K562 (cell line): Measurements from ENCODE around the gene PON3. TPM values are rescaled to one million over a fixed set of nuclear protein-coding genes. Genes with fewer than 3 reads are reported as not detected.

Experiments
- ATAC-seq: fragments of 200-7000 bp; cut with Tn5 transposase; 3 replicates; pipeline ENCODE4 v1.9.1; 2020; ENCODE audit warnings: moderate library complexity
- BruUV-seq: library from RNA; stranded (reverse); fragments of 400-500 nt; replicated peaks from 2 replicates; lab custom pipeline; 2021; lab: Mats Ljungman, UMichigan
- CTCF ChIA-PET: fragments of 300-600 bp; formaldehyde crosslinking; extraction: SDS; loops from one replicate; lab custom pipeline; 2021; ENCODE audit warnings: low intra/inter-chr PET ratio; lab: Yijun Ruan, JAX
- POLR2A ChIA-PET: fragments of 300-600, 350-650 bp; sonication (Branson Sonifier 250); formaldehyde crosslinking; extraction: SDS; loops from one replicate; lab custom pipeline; 2021; ENCODE audit warnings: antibody characterized with exemption, inconsistent platforms; lab: Yijun Ruan, JAX
- DNase-seq, 4 experiments: peaks; one replicate each; pipeline versions ENCODE4 v3.0.0 to v3.0.0-alpha.2; 2011 to 2018; ENCODE audit warnings: low spot score in 3 of 4, mixed read lengths in 3 of 4; ENCODE audit errors: extremely low read depth in 1 of 4
- FAIRE-seq: peaks from 2 replicates; lab custom pipeline; 2011; peaks lifted over from hg19 to GRCh38; lab: Jason Lieb, UNC
- H2AFZ ChIP-seq: 2 replicates; pipeline ENCODE4 v1.6.0; 2011; ENCODE audit warnings: low read depth, low read length, control low read depth, inconsistent platforms
- H3K27ac ChIP-seq: fragments of 200-600 bp; 3 replicates; pipeline ENCODE4 v1.8.0; 2011; ENCODE audit warnings: low read depth, mild to moderate bottlenecking, control low read depth, inconsistent platforms, low read length, moderate library complexity, mixed read lengths; ENCODE audit errors: extremely low read depth
- H3K27me3 ChIP-seq, 2 experiments: fragments of 300-600 bp in 1 of 2; 2 replicates in 1 of 2; 3 replicates in 1 of 2; pipeline versions ENCODE4 v1.6.0 to v1.8.0; 2011; ENCODE audit warnings: inconsistent platforms in 2 of 2, low read length in 2 of 2, mild to moderate bottlenecking in 1 of 2, mixed read lengths in 1 of 2, moderate library complexity in 1 of 2; ENCODE audit not compliant: control insufficient read depth in 2 of 2, insufficient read depth in 2 of 2
- H3K36me3 ChIP-seq: fragments of 300-600 bp; 3 replicates; pipeline ENCODE4 v1.8.0; 2011; ENCODE audit warnings: mild to moderate bottlenecking, low read length, inconsistent platforms; ENCODE audit not compliant: control insufficient read depth, insufficient read depth
- H3K4me1 ChIP-seq, 2 experiments: fragments of 200-600 bp in 1 of 2; replicated peaks in 1 of 2; 2 replicates in 1 of 2; 3 replicates in 1 of 2; pipeline versions ENCODE4 v1.5.1 to v1.8.0; 2011; ENCODE audit warnings: inconsistent platforms in 2 of 2, low read length in 2 of 2, mild to moderate bottlenecking in 1 of 2, mixed read lengths in 1 of 2, moderate library complexity in 1 of 2; ENCODE audit not compliant: control insufficient read depth in 2 of 2, insufficient read depth in 2 of 2
- H3K4me2 ChIP-seq: 2 replicates; pipeline ENCODE4 v1.6.1; 2011; ENCODE audit warnings: low read length, control low read depth, inconsistent platforms, mixed read lengths; ENCODE audit not compliant: insufficient read depth
- H3K4me3 ChIP-seq: fragments of 200-600 bp; sonication (generic), shearing (Covaris generic); 2 replicates; pipeline ENCODE4 v1.5.1; 2016; ENCODE audit warnings: control low read depth, inconsistent platforms
- H3K79me2 ChIP-seq: fragments of 200-600 bp; 3 replicates; pipeline ENCODE4 v1.8.0; 2011; ENCODE audit warnings: low read length, inconsistent platforms; ENCODE audit not compliant: control insufficient read depth, insufficient read depth
- H3K9ac ChIP-seq, 2 experiments: 2 replicates each; pipeline versions ENCODE4 v1.6.0 to v1.6.1; 2011; ENCODE audit warnings: low read depth in 2 of 2, low read length in 2 of 2, control low read depth in 1 of 2, inconsistent platforms in 1 of 2, mild to moderate bottlenecking in 1 of 2, mixed read lengths in 1 of 2; ENCODE audit not compliant: insufficient read depth in 1 of 2
- H3K9me1 ChIP-seq: one replicate; pipeline ENCODE4 v1.6.0; 2011; ENCODE audit warnings: inconsistent platforms, mild to moderate bottlenecking, low read length, moderate library complexity; ENCODE audit not compliant: control insufficient read depth, insufficient read depth
- H3K9me3 ChIP-seq: replicated peaks from 2 replicates; pipeline ENCODE4 v1.5.1; 2011; ENCODE audit warnings: low read depth, low read length, inconsistent platforms; ENCODE audit not compliant: control insufficient read depth, insufficient read depth
- H4K20me1 ChIP-seq: replicated peaks from 2 replicates; pipeline ENCODE4 v1.6.1; 2011; ENCODE audit warnings: low read length, inconsistent platforms, mixed read lengths; ENCODE audit not compliant: control insufficient read depth, insufficient read depth
- BHLHE40 ChIP-seq: IDR thresholded peaks from 2 replicates; pipeline ENCODE4 v1.6.1; 2011; ENCODE audit warnings: low read length, improper control_type of control experiment
- ERF ChIP-seq: fragments of 450-650 bp; formaldehyde crosslinking; IDR thresholded peaks from 2 replicates; pipeline ENCODE4 v1.4.0; 2020; ENCODE audit warnings: mild to moderate bottlenecking, mixed read lengths
- KLF16 ChIP-seq: IDR thresholded peaks from 2 replicates; pipeline ENCODE4 v1.6.1; 2016; ENCODE audit warnings: antibody characterized with exemption
- MYNN ChIP-seq, 2 experiments: sonication (generic); formaldehyde crosslinking in 1 of 2; IDR thresholded peaks; 2 replicates each; pipeline versions ENCODE4 v1.5.0 to v1.6.1; 2016 to 2020; ENCODE audit warnings: antibody characterized with exemption in 1 of 2, missing genetic modification reagents in 1 of 2
- NR0B1 ChIP-seq: fragments of 450-650 bp; IDR thresholded peaks from one replicate; pipeline ENCODE4 v1.6.1; 2018; ENCODE audit warnings: mild to moderate bottlenecking, moderate library complexity; ENCODE audit not compliant: partially characterized antibody
- SAFB2 ChIP-seq: fragments of 200-400 bp; formaldehyde crosslinking; IDR thresholded peaks from 2 replicates; pipeline ENCODE4 v1.6.1; 2018; ENCODE audit warnings: borderline replicate concordance, low read length, low read depth, moderate library complexity; ENCODE audit not compliant: severe bottlenecking
- WGBS: fragments of 100-300 bp; shearing (Covaris generic); methylation state at CpG from one replicate; pipeline ENCODE4 v1.1.6; 2016; ENCODE audit warnings: low coverage, mixed read lengths; ENCODE audit not compliant: insufficient coverage; ENCODE audit errors: missing lambda C conversion rate; 5-methylcytosine and 5-hydroxymethylcytosine counted together
- in situ Hi-C: fragments of 300-500 bp; cut with MboI; formaldehyde crosslinking; loops from 4 replicates; pipeline ENCODE4 v1.15.0; 2018; ENCODE audit warnings: inconsistent platforms, mixed read lengths
- intact Hi-C: fragments of 100-400 bp; cut with micrococcal nuclease; formaldehyde crosslinking; loops from 2 replicates; pipeline ENCODE4 v1.14.2; 2022
- polyA plus RNA-seq, 8 experiments: library from polyadenylated mRNA; depleted of rRNA in 4 of 8; stranded (reverse) in 5 of 8; unstranded in 3 of 8; fragments of >200 nt; fragmentation: Nextera tagmentation in 2 of 8; fragmentation: Illumina TruSeq in 1 of 8; extraction: Ambion mirVana in 2 of 8; extraction: Trizol in 1 of 8; gene quantifications; 2 replicates each; pipeline versions ENCODE4 v1.2.1 to v1.2.3, GENCODE V29; 2011 to 2014; ENCODE audit warnings: inconsistent platforms in 1 of 8, missing spikeins in 1 of 8
- total RNA-seq, 7 experiments: library from RNA; depleted of rRNA in 6 of 7; stranded (reverse); fragments of >200 nt in 6 of 7; fragmentation: Illumina TruSeq in 2 of 7; extraction: Trizol in 2 of 7; gene quantifications; 2 replicates each; pipeline versions ENCODE4 v1.2.1 to v1.2.3, GENCODE V29; 2011 to 2021; ENCODE audit warnings: low replicate concordance in 1 of 7
- TF ChIP-seq, protein P1 (sequence below), 2 experiments: fragments of 250-450 bp in 1 of 2; fragments of 450-650 bp in 1 of 2; sonication (Bioruptor Pico) in 1 of 2; IDR thresholded peaks; 2 replicates each; pipeline versions ENCODE4 v1.6.1 to v1.8.0; 2016 to 2021; ENCODE audit warnings: mild to moderate bottlenecking in 2 of 2, moderate library complexity in 2 of 2, missing compliant biosample characterization in 1 of 2, missing genetic modification characterization in 1 of 2

Gene PON3
- total and polyA plus RNA-seq, 9 of the 15 experiments (the other 6 are each of a cell fraction or from before 2014, with no cell fraction given): 0.15 to 0.38 (median 0.18) TPM; not detected in 6

GRCh38 chr7:95407751-95408150 is 11.6 kb upstream of the PON3 start:
- no peaks in the 10 kb centered on the region for H4K20me1 ChIP-seq
- no peak overlapping the region for H3K27ac ChIP-seq
- H3K9ac ChIP-seq: no peak overlapping the region
- H3K4me1 ChIP-seq: no peaks in the 10 kb centered on the region
- DNase-seq (no peak), FAIRE-seq (no peak), ATAC-seq (no peak)
- H3K36me3 ChIP-seq: peaks cover 28% of the 10 kb centered on the region
- no peak overlapping the region for H2AFZ ChIP-seq
- ChIA-PET POLR2A (interaction anchor here (0.8 kb wide), 1 partner anchor 14 kb away, joined by 3 read pairs; no protein-coding TSS in a partner anchor), CTCF (no interaction called here)
- WGBS: 48% methylated on average over 2 of the region's 2 CpGs
- H3K79me2 ChIP-seq: no peaks in the 10 kb centered on the region
- no peaks in the 10 kb centered on the region for H3K9me1 ChIP-seq
- BruUV-seq: no TSS peak
- H3K4me2 ChIP-seq: no peak overlapping the region
- no peak overlapping the region for H3K4me3 ChIP-seq
- H3K27me3 ChIP-seq: no peaks in the 10 kb centered on the region
- H3K9me3 ChIP-seq: no peaks in the 10 kb centered on the region
- in situ Hi-C loops (no loop called here), intact Hi-C loops (no loop called here)
- TF ChIP-seq, protein P1, sequence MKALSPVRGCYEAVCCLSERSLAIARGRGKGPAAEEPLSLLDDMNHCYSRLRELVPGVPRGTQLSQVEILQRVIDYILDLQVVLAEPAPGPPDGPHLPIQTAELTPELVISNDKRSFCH (CRISPR knock-in tag; IDR thresholded peaks at IDR 0.05): no peak
- TF ChIP-seq, protein P1 (tag; IDR thresholded peaks at IDR 0.05): no peak
- TF ChIP-seq MYNN (IDR thresholded peaks at IDR 0.05) (no peak), MYNN (CRISPR knock-in tag; IDR thresholded peaks at IDR 0.05) (no peak), SAFB2 (no peak)

DNA sequence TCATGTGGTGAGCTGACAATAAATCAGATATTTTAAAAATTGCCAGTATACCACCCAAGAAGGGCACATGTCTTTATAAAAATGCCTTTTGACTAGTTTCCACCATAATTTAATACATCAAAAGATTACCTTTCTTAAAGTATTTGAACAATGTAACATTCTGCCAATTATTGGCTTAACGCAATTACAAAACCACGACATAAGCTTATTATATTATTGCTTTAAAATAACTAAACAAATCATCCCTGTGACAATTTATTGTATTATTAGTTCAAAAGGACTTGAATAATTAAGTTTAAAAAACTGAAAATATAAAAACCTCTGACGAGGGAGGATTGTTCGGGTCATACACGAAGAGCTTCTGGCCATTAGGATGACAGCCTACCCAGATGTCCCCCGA is 9.6 kb upstream of the PON3 start:
- H3K79me2 ChIP-seq: no peaks in the 10 kb centered on the region
- WGBS: 87% methylated on average over 6 of the region's 6 CpGs
- FAIRE-seq (no peak), DNase-seq (no peak), ATAC-seq (no peak)
- H3K9me3 ChIP-seq: no peaks in the 10 kb centered on the region
- TF ChIP-seq ERF (CRISPR knock-in tag) (no peak), BHLHE40 (no peak), NR0B1 (no peak), KLF16 (no peak)
- no peak overlapping the region for H2AFZ ChIP-seq
- no peak overlapping the region for H3K27ac ChIP-seq
- H3K4me3 ChIP-seq: no peak overlapping the region
- no peaks in the 10 kb centered on the region for H3K9me1 ChIP-seq
- CTCF ChIA-PET: no interaction called here
- H3K36me3 ChIP-seq: peaks cover 17% of the 10 kb centered on the region
- in situ Hi-C loops: no loop called here
- H3K27me3 ChIP-seq: no peaks in the 10 kb centered on the region
- POLR2A ChIA-PET: no interaction called here
- intact Hi-C loops: no loop called here
- H3K9ac ChIP-seq: no peak overlapping the region
- H3K4me2 ChIP-seq: no peak overlapping the region
- H4K20me1 ChIP-seq: no peaks in the 10 kb centered on the region
- H3K4me1 ChIP-seq: no peaks in the 10 kb centered on the region
- BruUV-seq: no TSS peak
